ENCODE measurements around the gene GYS1. TPM values are rescaled to one million over a fixed set of nuclear protein-coding genes. Genes with fewer than 3 reads are reported as not detected.

The GYS1 gene
- 22.9 and 25.3 TPM in 2 replicates for total RNA-seq

GRCh38 chr19:48993175-48994034 is at the start of gene GYS1, which contains the start of gene RUVBL2:
GYS1 (minus strand) TSS chr19:48993309; CDS start chr19:48993112, 197 bp downstream.
RUVBL2 (plus strand) TSS chr19:48993887; CDS start chr19:48993912, 25 bp downstream.

GRCh38 chr19:49036815-49037214 is 43.7 kb upstream of the GYS1 start, which contains the start of gene CGB1:
CGB1 (minus strand) TSS chr19:49036895; CDS start chr19:49036711, 184 bp downstream.

GRCh38 chr19:49031642-49032301 is 38.7 kb upstream of the GYS1 start, which contains the start of gene CGB2:
CGB2 (plus strand) TSS chr19:49031890; CDS start chr19:49032096, 206 bp downstream.

GRCh38 chr19:49024233-49024632 is 31.1 kb upstream of the GYS1 start, which contains the start of gene CGB3:
CGB3 (minus strand) TSS chr19:49024333; CDS start chr19:49023971, 362 bp downstream.

GRCh38 chr19:49017041-49017665 is 24.0 kb upstream of the GYS1 start, which contains the start of gene LHB:
LHB (minus strand) TSS chr19:49017091; CDS start chr19:49017081, 10 bp downstream.

GRCh38 chr19:48965040-48965805 is 27.9 kb downstream of the GYS1 start, which contains the start of gene FTL:
FTL (plus strand) TSS chr19:48965309; CDS start chr19:48965508, 199 bp downstream.

GRCh38 chr19:48954595-48955307 is 38.4 kb downstream of the GYS1 start, which contains the start of gene BAX:
BAX (plus strand) TSS chr19:48954875; CDS start chr19:48954929, 54 bp downstream.

GRCh38 chr19:48933382-48933932 is 59.7 kb downstream of the GYS1 start, which contains the start of gene DHDH:
DHDH (plus strand) TSS chr19:48933699; CDS start chr19:48933722, 23 bp downstream.

Other genes starting within 250 kb of the GYS1 start
- gene IZUMO1, start 246.4 kb downstream of the GYS1 start, total RNA-seq: 0.30 and 0.32 TPM in 2 replicates
- gene FUT1, start 240.7 kb downstream of the GYS1 start, total RNA-seq: 5.5 and 6.4 TPM in 2 replicates
- not detected in 2 replicates for gene FGF21, start 237.8 kb downstream of the GYS1 start, total RNA-seq
- gene BCAT2, start 182.3 kb downstream of the GYS1 start, total RNA-seq: 47.4 TPM in 2 replicates
- 5.8 and 13.2 TPM in 2 replicates for gene HSD17B14, start 156.8 kb downstream of the GYS1 start, total RNA-seq
- gene PLEKHA4, start 124.7 kb downstream of the GYS1 start, total RNA-seq: 1.9 and 2.7 TPM in 2 replicates
- 24.4 and 27.2 TPM in 2 replicates for gene PPP1R15A, start 120.9 kb downstream of the GYS1 start, total RNA-seq
- gene TULP2, start 94.6 kb downstream of the GYS1 start, total RNA-seq: 0.32 TPM in 1 of 2 replicates, not detected in the other
- gene NUCB1, start 93.0 kb downstream of the GYS1 start, total RNA-seq: 86.9 and 92.9 TPM in 2 replicates
- gene DHDH, start 59.6 kb downstream of the GYS1 start, total RNA-seq: not detected in 2 replicates
- gene BAX, start 38.4 kb downstream of the GYS1 start, total RNA-seq: 137 and 154 TPM in 2 replicates
- 777 and 969 TPM in 2 replicates for gene FTL, start 28.0 kb downstream of the GYS1 start, total RNA-seq
- 364 and 391 TPM in 2 replicates for gene RUVBL2, start 578 bp upstream of the GYS1 start, total RNA-seq
- gene LHB, start 23.8 kb upstream of the GYS1 start, total RNA-seq: not detected in 2 replicates
- not detected in 2 replicates for gene CGB3, start 31.0 kb upstream of the GYS1 start, total RNA-seq
- 0.46 TPM in 1 of 2 replicates, not detected in the other for gene CGB2, start 38.6 kb upstream of the GYS1 start, total RNA-seq
- not detected in 2 replicates for gene CGB1, start 43.6 kb upstream of the GYS1 start, total RNA-seq
- 0.65 TPM in 1 of 2 replicates, not detected in the other for gene CGB5, start 50.5 kb upstream of the GYS1 start, total RNA-seq
- not detected in 2 replicates for gene CGB8, start 55.8 kb upstream of the GYS1 start, total RNA-seq
- under 0.01 and 0.30 TPM in 2 replicates for gene CGB7, start 64.4 kb upstream of the GYS1 start, total RNA-seq
- not detected in 2 replicates for gene NTF4, start 71.5 kb upstream of the GYS1 start, total RNA-seq
- not detected in 2 replicates for gene KCNA7, start 79.4 kb upstream of the GYS1 start, total RNA-seq
- gene SNRNP70, start 92.1 kb upstream of the GYS1 start, total RNA-seq: 126 and 150 TPM in 2 replicates
- gene LIN7B, start 121.1 kb upstream of the GYS1 start, total RNA-seq: 1.5 and 3.9 TPM in 2 replicates
- gene C19orf73, start 125.8 kb upstream of the GYS1 start, total RNA-seq: 0.32 and 0.76 TPM in 2 replicates
- 4.9 and 5.3 TPM in 2 replicates for gene PPFIA3, start 126.2 kb upstream of the GYS1 start, total RNA-seq
- gene HRC, start 162.1 kb upstream of the GYS1 start, total RNA-seq: not detected in 2 replicates
- gene TRPM4, start 164.5 kb upstream of the GYS1 start, total RNA-seq: 11.2 and 12.3 TPM in 2 replicates

All from epithelial cell of umbilical artery (primary cell).